ENCODE measurements around the gene CELF1. TPM values are rescaled to one million over a fixed set of nuclear protein-coding genes. Genes with fewer than 3 reads are reported as not detected.

CELF1 gene
- total RNA-seq, 1 donor from 2014 or later: 173 TPM

GRCh38 chr11:47516155-47516554, 36.8 kb downstream of the CELF1 start:
- H3K36me3 ChIP-seq: no peaks in the 10 kb centered on the region
- no peak overlapping the region for H3K27ac Mint-ChIP-seq
- TF ChIP-seq EZH2phosphoT487 (IDR thresholded peaks at IDR 0.05) (no peak), EZH2 (IDR thresholded peaks at IDR 0.05) (no peak), CTCF (IDR thresholded peaks at IDR 0.05) (no peak)
- H3K9me3 Mint-ChIP-seq: no peaks in the 10 kb centered on the region
- H3K27me3 Mint-ChIP-seq (ENCODE audit: insufficient read depth, low read depth): peaks cover 4% of the 10 kb centered on the region
- peak overlapping the region; percentile 44 for H3K27ac ChIP-seq
- peaks cover 97% of the 10 kb centered on the region for H4K20me1 ChIP-seq (ENCODE audit: low read depth)
- H3K4me3 Mint-ChIP-seq: no peak overlapping the region
- no peak overlapping the region for H2AFZ ChIP-seq (replicated peaks)
- no peaks in the 10 kb centered on the region for H3K9me3 ChIP-seq (ENCODE audit: low read depth)
- peaks cover 4% of the 10 kb centered on the region for H3K36me3 Mint-ChIP-seq
- peaks cover 31% of the 10 kb centered on the region for H3K4me1 Mint-ChIP-seq
- no peak for DNase-seq (ENCODE audit: low spot score)
- no peak overlapping the region for H3K4me2 ChIP-seq
- H3F3A ChIP-seq (ENCODE audit: low read depth): peaks cover 20% of the 10 kb centered on the region
- no peak overlapping the region for H3K9ac ChIP-seq
- peaks cover 100% of the 10 kb centered on the region for H3K79me2 ChIP-seq (ENCODE audit: low read depth)
- no peaks in the 10 kb centered on the region for H3K27me3 ChIP-seq
- H3K4me3 ChIP-seq: no peak overlapping the region
- H3K4me1 ChIP-seq: peaks cover 17% of the 10 kb centered on the region

- H3K36me3 Mint-ChIP-seq: peaks cover 4% of the 10 kb centered on the region
- H3K27ac Mint-ChIP-seq: peak overlapping the region; percentile 80
- Histone ChIP-seq H3K9me3 (ENCODE audit: low read depth) (no peaks in the 10 kb centered on the region), H3K4me1 (peaks cover 19% of the 10 kb centered on the region), H3K4me3 (no peak overlapping the region), H3K36me3 (no peaks in the 10 kb centered on the region), H3K27ac (peak overlapping the region; percentile 44), H3K9ac (no peak overlapping the region), H3K79me2 (ENCODE audit: low read depth) (peaks cover 100% of the 10 kb centered on the region), H3F3A (ENCODE audit: low read depth) (peaks cover 26% of the 10 kb centered on the region), H2AFZ (replicated peaks) (no peak overlapping the region), H3K4me2 (no peak overlapping the region), H3K27me3 (no peaks in the 10 kb centered on the region), H4K20me1 (ENCODE audit: low read depth) (peaks cover 98% of the 10 kb centered on the region)
- DNase-seq (ENCODE audit: low spot score): no peak
- H3K4me3 Mint-ChIP-seq: no peak overlapping the region
- peaks cover 4% of the 10 kb centered on the region for H3K27me3 Mint-ChIP-seq (ENCODE audit: insufficient read depth, low read depth)
- peaks cover 33% of the 10 kb centered on the region for H3K4me1 Mint-ChIP-seq
- TF ChIP-seq EZH2 (IDR thresholded peaks at IDR 0.05): no peak
- no peaks in the 10 kb centered on the region for H3K9me3 Mint-ChIP-seq
These were observed 37.9 kb downstream of the CELF1 start for GRCh38 chr11:47514825-47515647.

GRCh38 chr11:47512701-47513100, 40.2 kb downstream of the CELF1 start:
- H3K27ac Mint-ChIP-seq: no peak overlapping the region
- Histone ChIP-seq H3K4me1 (peaks cover 43% of the 10 kb centered on the region), H2AFZ (replicated peaks) (no peak overlapping the region), H3K27ac (peak overlapping the region; percentile 77), H3K9me3 (ENCODE audit: low read depth) (no peaks in the 10 kb centered on the region), H3K4me2 (peak overlapping the region; percentile 56), H3K36me3 (no peaks in the 10 kb centered on the region), H4K20me1 (ENCODE audit: low read depth) (peaks cover 99% of the 10 kb centered on the region), H3K4me3 (no peak overlapping the region), H3K27me3 (no peaks in the 10 kb centered on the region), H3F3A (ENCODE audit: low read depth) (peaks cover 33% of the 10 kb centered on the region), H3K79me2 (ENCODE audit: low read depth) (peaks cover 100% of the 10 kb centered on the region), H3K9ac (no peak overlapping the region)
- H3K9me3 Mint-ChIP-seq: no peaks in the 10 kb centered on the region
- no peak overlapping the region for H3K4me3 Mint-ChIP-seq
- H3K4me1 Mint-ChIP-seq: peaks cover 38% of the 10 kb centered on the region
- H3K27me3 Mint-ChIP-seq (ENCODE audit: insufficient read depth, low read depth): no peaks in the 10 kb centered on the region
- DNase-seq (ENCODE audit: low spot score): peak; percentile 58
- H3K36me3 Mint-ChIP-seq: peaks cover 4% of the 10 kb centered on the region
- TF ChIP-seq EZH2phosphoT487 (IDR thresholded peaks at IDR 0.05) (no peak), EZH2 (IDR thresholded peaks at IDR 0.05) (no peak), CTCF (IDR thresholded peaks at IDR 0.05) (no peak)

- Histone ChIP-seq H3K27me3 (no peaks in the 10 kb centered on the region), H3K4me3 (no peak overlapping the region), H3K4me2 (no peak overlapping the region), H3K27ac (no peak overlapping the region), H3K9me3 (ENCODE audit: low read depth) (no peaks in the 10 kb centered on the region), H2AFZ (replicated peaks) (no peak overlapping the region), H3K36me3 (no peaks in the 10 kb centered on the region), H3K4me1 (peaks cover 48% of the 10 kb centered on the region), H4K20me1 (ENCODE audit: low read depth) (peaks cover 99% of the 10 kb centered on the region), H3K79me2 (ENCODE audit: low read depth) (peaks cover 100% of the 10 kb centered on the region), H3F3A (ENCODE audit: low read depth) (peaks cover 40% of the 10 kb centered on the region), H3K9ac (no peak overlapping the region)
- DNase-seq (ENCODE audit: low spot score): no peak
- Mint-ChIP-seq H3K4me1 (peaks cover 38% of the 10 kb centered on the region), H3K4me3 (no peak overlapping the region), H3K36me3 (peaks cover 4% of the 10 kb centered on the region), H3K27ac (no peak overlapping the region), H3K9me3 (no peaks in the 10 kb centered on the region), H3K27me3 (ENCODE audit: insufficient read depth, low read depth) (no peaks in the 10 kb centered on the region)
- TF ChIP-seq EZH2phosphoT487 (IDR thresholded peaks at IDR 0.05) (no peak), EZH2 (IDR thresholded peaks at IDR 0.05) (no peak), CTCF (IDR thresholded peaks at IDR 0.05) (no peak)
These were observed 41.0 kb downstream of the CELF1 start for GRCh38 chr11:47511917-47512316.

Data from neural progenitor cell (in vitro differentiated cells).